Cortex of kidney (tissue), 1 donor: ENCODE data around the gene DPM3.

Experiments
- DNase-seq: peaks from one replicate; lab custom pipeline; 2025; lab: John Stamatoyannopoulos, UW

DPM3 gene

DNA sequence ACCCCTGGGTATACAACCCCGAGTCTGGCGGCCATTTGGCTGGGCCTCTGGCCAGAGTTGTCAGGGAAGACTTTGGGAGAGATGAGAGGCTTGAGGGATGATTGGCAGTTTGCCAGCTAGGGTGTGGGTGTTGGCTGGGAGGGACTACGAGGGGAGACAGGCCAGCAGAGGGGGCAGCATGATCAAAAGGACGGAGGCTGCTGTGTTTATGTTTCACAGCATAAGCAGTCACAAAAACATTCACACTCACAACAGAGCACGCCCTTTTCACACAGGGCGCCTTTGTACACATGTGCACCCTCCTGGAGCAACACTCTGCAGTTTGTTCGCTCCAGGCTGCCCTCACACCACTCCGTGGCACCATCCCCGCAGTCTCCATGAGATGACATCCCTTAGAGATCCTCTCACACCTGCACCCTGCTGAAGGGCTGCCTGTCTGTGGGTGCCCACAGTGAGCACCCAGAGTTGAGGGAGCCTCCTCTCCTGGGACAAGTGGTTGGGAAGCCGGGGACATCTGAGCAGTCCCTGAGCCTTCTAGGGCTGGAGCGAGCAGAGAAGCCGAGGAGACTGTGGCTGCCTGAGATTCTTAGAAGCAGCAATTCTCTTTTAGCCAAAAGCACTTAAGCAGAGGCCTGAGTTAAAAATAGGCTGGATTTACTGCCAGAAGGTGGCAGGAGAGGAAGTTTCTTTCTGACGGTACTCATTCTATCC, 46.3 kb downstream of the DPM3 start:
- DNase-seq, result no peak

DNA sequence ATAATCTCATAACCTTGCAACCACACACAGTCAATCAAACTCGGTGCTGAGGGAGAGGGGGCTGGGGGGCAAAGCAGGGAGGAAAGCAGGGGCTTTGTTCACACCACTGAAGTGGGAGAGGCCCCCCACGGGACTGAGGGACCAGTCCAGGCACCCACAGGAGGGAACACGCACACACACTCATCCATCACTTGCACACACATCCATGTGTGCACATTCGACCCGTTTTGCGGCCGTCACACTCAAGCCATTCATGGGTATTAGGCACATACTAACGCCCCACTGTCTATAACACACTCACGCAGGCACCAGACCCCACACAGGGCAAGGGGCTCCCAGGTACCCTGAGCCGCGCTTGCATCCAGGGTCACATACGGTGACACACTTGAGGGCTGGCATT, 47.7 kb downstream of the DPM3 start:
- DNase-seq, result no peak

DNA sequence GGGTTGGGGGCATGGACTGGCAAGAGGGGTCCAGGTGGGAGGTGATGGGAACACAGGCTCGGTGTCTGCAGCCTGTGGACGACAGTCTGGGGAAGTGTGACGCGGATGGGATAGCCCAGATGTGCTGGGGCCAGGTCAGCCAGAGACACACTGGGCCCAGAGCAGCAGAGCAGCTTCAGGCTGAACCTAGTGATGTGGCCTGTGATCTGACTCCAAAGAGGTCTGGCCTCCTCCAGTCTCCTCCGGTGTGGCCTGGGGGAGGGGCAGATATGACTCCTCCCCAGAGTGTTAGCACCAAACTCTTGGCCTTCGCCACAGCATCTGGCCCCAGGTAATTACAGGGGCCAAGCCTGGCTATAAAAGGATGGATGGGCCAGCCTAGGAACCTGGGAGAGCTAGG, 48.2 kb downstream of the DPM3 start:
- no peak for DNase-seq

DNA sequence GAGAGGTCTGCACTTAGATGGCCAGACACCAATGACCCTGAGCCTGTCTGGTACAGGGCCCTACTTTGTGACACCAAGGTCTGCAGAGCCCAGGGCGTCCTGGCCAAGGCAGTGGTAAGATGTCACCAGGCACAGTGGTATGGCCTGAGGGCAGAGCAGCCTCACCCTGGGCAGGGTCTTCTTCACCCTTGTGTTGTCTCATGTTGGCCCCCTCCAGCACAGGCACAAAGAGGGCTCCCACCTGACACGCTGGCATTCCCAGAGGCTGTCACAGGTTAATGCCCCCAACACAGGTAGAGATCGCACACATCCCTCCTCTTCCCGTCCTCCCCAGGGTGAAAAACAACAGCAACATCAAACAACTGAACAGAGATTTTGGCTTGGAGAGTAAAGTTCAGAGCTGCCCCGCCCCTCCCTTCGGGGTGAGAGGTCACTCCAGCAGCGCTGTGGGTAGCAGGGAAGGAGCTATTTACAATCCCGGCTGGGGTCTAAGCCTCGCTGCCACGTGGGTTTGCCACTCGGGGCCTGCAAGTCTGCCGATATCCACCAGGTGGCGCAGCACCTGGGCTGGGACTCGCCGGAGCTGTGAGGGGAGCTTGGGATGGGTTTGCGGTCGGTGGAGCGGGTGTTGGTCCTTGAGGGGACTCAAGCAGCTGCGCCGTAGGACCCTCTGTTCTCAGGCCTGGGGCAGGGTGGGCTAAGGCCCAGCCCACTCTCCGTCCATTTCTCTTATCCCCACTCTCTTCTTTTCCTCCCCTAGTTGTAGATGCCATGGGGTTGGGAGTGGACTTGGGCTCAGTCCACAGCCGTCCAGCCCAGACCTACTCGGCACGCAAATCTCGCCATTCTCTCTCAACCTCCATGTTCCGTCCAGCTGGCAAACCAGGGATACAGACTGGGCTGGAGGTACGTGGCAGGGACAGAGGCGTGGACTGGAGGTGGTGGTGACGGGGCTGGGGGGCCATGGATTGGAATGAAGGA, 49.0 kb downstream of the DPM3 start:
- no peak for DNase-seq
